ENCODE results near the gene ATRIP.

ATRIP gene

GRCh38 chr3:48422681-48423080 is 23.9 kb upstream of the ATRIP start:
- H3K4me3 ChIP-seq (ENCODE audit: low read depth, low read length), result no peak overlapping the region

GRCh38 chr3:48423241-48423882 is 23.2 kb upstream of the ATRIP start:
- H3K4me3 ChIP-seq (ENCODE audit: low read depth, low read length), result no peak overlapping the region

- H3K4me3 ChIP-seq (ENCODE audit: low read depth, low read length), result no peak overlapping the region
These were observed 22.4 kb upstream of the ATRIP start for GRCh38 chr3:48423883-48424695.

- H3K4me3 ChIP-seq (ENCODE audit: low read depth, low read length), result no peak overlapping the region
These were observed 21.2 kb upstream of the ATRIP start for GRCh38 chr3:48425281-48425812.

GRCh38 chr3:48426401-48426909 is 20.1 kb upstream of the ATRIP start:
- H3K4me3 ChIP-seq (ENCODE audit: low read depth, low read length), result no peak overlapping the region

- no peak overlapping the region for H3K4me3 ChIP-seq (ENCODE audit: low read depth, low read length)
These were observed 19.4 kb upstream of the ATRIP start for GRCh38 chr3:48426944-48427629.

GRCh38 chr3:48427630-48427962 is 18.9 kb upstream of the ATRIP start:
- no peak overlapping the region for H3K4me3 ChIP-seq (ENCODE audit: low read depth, low read length)

- H3K4me3 ChIP-seq (ENCODE audit: low read depth, low read length), result peak overlapping the region; percentile 63
These were observed 18.4 kb upstream of the ATRIP start for GRCh38 chr3:48428088-48428571.

GRCh38 chr3:48428572-48429316 is 17.8 kb upstream of the ATRIP start:
- peak overlapping the region; percentile 63 for H3K4me3 ChIP-seq (ENCODE audit: low read depth, low read length)

GRCh38 chr3:48429317-48429959 is 17.1 kb upstream of the ATRIP start:
- peak overlapping the region; percentile 63 for H3K4me3 ChIP-seq (ENCODE audit: low read depth, low read length)

GRCh38 chr3:48429960-48430707 is 16.4 kb upstream of the ATRIP start, which contains the start of gene PLXNB1:
Gene PLXNB1, minus strand, starts transcription at chr3:48430086. Its CDS starts 5,475 bp downstream, at chr3:48424611.
- H3K4me3 ChIP-seq (ENCODE audit: low read depth, low read length), result peak within 1 kb of the TSS; percentile 63

- H3K4me3 ChIP-seq (ENCODE audit: low read depth, low read length), result no peak overlapping the region
These were observed 15.8 kb upstream of the ATRIP start for GRCh38 chr3:48430708-48431101.

GRCh38 chr3:48431224-48432029 is 15.1 kb upstream of the ATRIP start:
- no peak overlapping the region for H3K4me3 ChIP-seq (ENCODE audit: low read depth, low read length)

GRCh38 chr3:48432411-48433371 is 13.8 kb upstream of the ATRIP start:
- H3K4me3 ChIP-seq (ENCODE audit: low read depth, low read length), result no peak overlapping the region

GRCh38 chr3:48433472-48434118 is 12.9 kb upstream of the ATRIP start:
- H3K4me3 ChIP-seq (ENCODE audit: low read depth, low read length), result no peak overlapping the region

- no peak overlapping the region for H3K4me3 ChIP-seq (ENCODE audit: low read depth, low read length)
These were observed 11.8 kb upstream of the ATRIP start for GRCh38 chr3:48434591-48435222.
